Chondrocyte (in vitro differentiated cells): ENCODE measurements around the gene LRRK1. TPM values are rescaled to one million over a fixed set of nuclear protein-coding genes. Genes with fewer than 3 reads are reported as not detected.

Experiments
- DNase-seq: peaks from one replicate; pipeline ENCODE4 v3.0.0; 2021; ENCODE audit warnings: mixed read lengths, low spot score
- H3K27ac Mint-ChIP-seq: one replicate; pipeline ENCODE4 v1.8.0; 2021; ENCODE audit warnings: mild to moderate bottlenecking, moderate library complexity, mixed read lengths; ENCODE audit not compliant: unreplicated experiment
- H3K27me3 Mint-ChIP-seq: 2 replicates; pipeline ENCODE4 v1.8.0; 2021; ENCODE audit warnings: low read depth, mixed read lengths
- H3K36me3 Mint-ChIP-seq: 2 replicates; pipeline ENCODE4 v1.8.0; 2021; ENCODE audit warnings: low read depth, mixed read lengths
- H3K4me1 Mint-ChIP-seq: 2 replicates; pipeline ENCODE4 v1.8.0; 2021; ENCODE audit warnings: low read depth, mild to moderate bottlenecking, mixed read lengths
- H3K4me3 Mint-ChIP-seq: one replicate; pipeline ENCODE4 v1.8.0; 2021; ENCODE audit warnings: mild to moderate bottlenecking, moderate library complexity, mixed read lengths; ENCODE audit not compliant: unreplicated experiment
- H3K9me3 Mint-ChIP-seq: 2 replicates; pipeline ENCODE4 v1.8.0; 2021; ENCODE audit warnings: low read depth, mixed read lengths
- total RNA-seq: library from RNA; stranded (reverse); gene quantifications from 3 replicates; pipeline ENCODE4 v1.2.1, GENCODE V29; 2021
- TF ChIP-seq, protein P1 (sequence below): fragments of 200-600 bp; sonication (generic); IDR thresholded peaks from 2 replicates; pipeline ENCODE4 v1.5.0; 2021; ENCODE audit warnings: antibody characterized with exemption, mild to moderate bottlenecking, moderate library complexity

The LRRK1 gene
- total RNA-seq, 1 donor from 2014 or later, result 10.1 TPM

- DNase-seq, result no peak
- Mint-ChIP-seq H3K4me3 (no peak overlapping the region), H3K9me3 (no peaks in the 10 kb centered on the region), H3K36me3 (no peaks in the 10 kb centered on the region), H3K27me3 (no peaks in the 10 kb centered on the region), H3K27ac (no peak overlapping the region), H3K4me1 (no peaks in the 10 kb centered on the region)
- TF ChIP-seq, protein P1, sequence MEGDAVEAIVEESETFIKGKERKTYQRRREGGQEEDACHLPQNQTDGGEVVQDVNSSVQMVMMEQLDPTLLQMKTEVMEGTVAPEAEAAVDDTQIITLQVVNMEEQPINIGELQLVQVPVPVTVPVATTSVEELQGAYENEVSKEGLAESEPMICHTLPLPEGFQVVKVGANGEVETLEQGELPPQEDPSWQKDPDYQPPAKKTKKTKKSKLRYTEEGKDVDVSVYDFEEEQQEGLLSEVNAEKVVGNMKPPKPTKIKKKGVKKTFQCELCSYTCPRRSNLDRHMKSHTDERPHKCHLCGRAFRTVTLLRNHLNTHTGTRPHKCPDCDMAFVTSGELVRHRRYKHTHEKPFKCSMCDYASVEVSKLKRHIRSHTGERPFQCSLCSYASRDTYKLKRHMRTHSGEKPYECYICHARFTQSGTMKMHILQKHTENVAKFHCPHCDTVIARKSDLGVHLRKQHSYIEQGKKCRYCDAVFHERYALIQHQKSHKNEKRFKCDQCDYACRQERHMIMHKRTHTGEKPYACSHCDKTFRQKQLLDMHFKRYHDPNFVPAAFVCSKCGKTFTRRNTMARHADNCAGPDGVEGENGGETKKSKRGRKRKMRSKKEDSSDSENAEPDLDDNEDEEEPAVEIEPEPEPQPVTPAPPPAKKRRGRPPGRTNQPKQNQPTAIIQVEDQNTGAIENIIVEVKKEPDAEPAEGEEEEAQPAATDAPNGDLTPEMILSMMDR, result no peak
Measured at GRCh38 chr15:100998630-100999029, 79.5 kb downstream of the LRRK1 start.

DNA sequence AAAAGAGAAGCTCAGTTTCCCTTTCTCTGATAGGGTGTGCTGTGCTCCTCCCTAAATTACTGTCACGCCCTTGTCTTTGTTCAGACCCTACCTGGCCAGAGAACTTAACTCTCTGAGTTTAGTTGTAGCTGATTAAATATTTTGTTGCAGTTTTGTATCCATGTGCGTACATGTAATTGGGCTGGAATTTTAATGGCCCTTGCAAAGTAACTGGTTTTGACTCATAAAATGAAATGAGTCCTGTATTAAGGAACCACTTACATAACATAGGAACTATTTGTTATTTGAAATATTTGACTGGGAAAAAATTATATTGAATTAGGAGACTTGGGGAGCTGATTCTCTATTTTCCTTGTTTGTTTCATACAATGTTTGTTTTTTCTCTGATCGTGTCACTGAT lies 80.2 kb downstream of the LRRK1 start:
- Mint-ChIP-seq H3K36me3 (peaks cover 1% of the 10 kb centered on the region), H3K27me3 (no peaks in the 10 kb centered on the region), H3K4me3 (no peak overlapping the region), H3K9me3 (no peaks in the 10 kb centered on the region), H3K4me1 (no peaks in the 10 kb centered on the region), H3K27ac (no peak overlapping the region)
- TF ChIP-seq, protein P1, result no peak
- DNase-seq, result no peak

DNA sequence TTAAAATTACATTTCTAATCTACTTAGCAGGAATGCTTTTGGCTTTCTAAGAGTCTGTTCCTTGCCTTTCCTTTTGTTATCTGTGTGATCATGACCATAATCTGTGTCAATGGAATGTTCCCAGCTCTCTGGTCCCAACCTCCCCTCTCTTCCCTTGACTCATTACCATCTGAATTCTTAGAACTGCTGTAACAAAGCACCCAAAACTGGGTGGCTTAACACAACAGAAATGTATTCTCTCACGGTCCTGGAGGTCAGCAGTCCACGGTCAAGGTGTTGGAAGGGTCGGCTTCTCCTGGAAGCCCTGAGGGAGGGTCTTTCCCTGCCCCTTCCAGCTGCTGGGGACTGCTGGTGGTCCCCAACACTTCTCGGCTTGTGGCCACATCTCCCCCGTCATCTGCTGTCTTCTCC lies 81.1 kb downstream of the LRRK1 start:
- Mint-ChIP-seq H3K27ac (no peak overlapping the region), H3K27me3 (no peaks in the 10 kb centered on the region)

DNA sequence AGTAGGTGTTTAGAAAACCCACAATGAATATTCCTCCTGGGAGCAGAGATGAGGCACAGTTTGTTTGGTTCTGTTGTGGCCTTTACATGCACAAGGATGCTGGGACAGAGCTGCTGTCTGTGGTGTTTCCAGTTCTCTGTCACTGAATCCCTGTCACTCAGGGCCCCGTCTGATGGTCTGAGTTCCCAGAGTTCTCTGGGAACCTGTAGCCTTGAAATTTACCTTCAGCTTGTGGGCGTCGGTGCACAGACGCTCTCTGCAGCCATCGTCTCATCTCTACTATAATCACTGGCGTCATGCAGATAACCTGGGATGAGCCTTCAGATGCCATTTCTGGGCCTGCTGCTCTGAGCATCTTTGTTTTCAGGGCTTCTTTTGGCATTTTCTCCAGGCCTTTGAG lies 81.9 kb downstream of the LRRK1 start:
- DNase-seq, result no peak
- H3K36me3 Mint-ChIP-seq, result peaks cover 4% of the 10 kb centered on the region
- H3K27me3 Mint-ChIP-seq, result no peaks in the 10 kb centered on the region
- H3K27ac Mint-ChIP-seq, result no peak overlapping the region
- TF ChIP-seq, protein P1, result no peak
- peaks cover 9% of the 10 kb centered on the region for H3K9me3 Mint-ChIP-seq
- no peak overlapping the region for H3K4me3 Mint-ChIP-seq
- no peaks in the 10 kb centered on the region for H3K4me1 Mint-ChIP-seq

More for the DNA sequence above, 81.1 kb downstream of the LRRK1 start:
- H3K4me1 Mint-ChIP-seq, result no peaks in the 10 kb centered on the region
- H3K9me3 Mint-ChIP-seq, result peaks cover 3% of the 10 kb centered on the region
- no peak for DNase-seq
- peaks cover 4% of the 10 kb centered on the region for H3K36me3 Mint-ChIP-seq
- TF ChIP-seq, protein P1, result no peak
- H3K4me3 Mint-ChIP-seq, result no peak overlapping the region

- DNase-seq, result no peak
- H3K36me3 Mint-ChIP-seq, result peaks cover 4% of the 10 kb centered on the region
- H3K9me3 Mint-ChIP-seq, result peaks cover 9% of the 10 kb centered on the region
- TF ChIP-seq, protein P1, result no peak
- no peak overlapping the region for H3K27ac Mint-ChIP-seq
- no peak overlapping the region for H3K4me3 Mint-ChIP-seq
- H3K27me3 Mint-ChIP-seq, result no peaks in the 10 kb centered on the region
- H3K4me1 Mint-ChIP-seq, result peaks cover 3% of the 10 kb centered on the region
Measured at GRCh38 chr15:101001796-101002195, 82.6 kb downstream of the LRRK1 start.
